B cell (primary cell): ENCODE measurements around the gene SGSM1. TPM values are rescaled to one million over a fixed set of nuclear protein-coding genes. Genes with fewer than 3 reads are reported as not detected.

Experiments used
- ATAC-seq: fragments of 200-7000 bp; cut with Tn5 transposase; one replicate; pipeline ENCODE4 v1.10.0; 2021; ENCODE audit warnings: low read depth, mild to moderate bottlenecking, moderate number of reproducible peaks, moderate library complexity
- CTCF ChIA-PET: fragments of 350-600 bp; sonication (Branson Sonifier 250); formaldehyde crosslinking; loops from one replicate; lab custom pipeline; 2021; ENCODE audit warnings: antibody characterized with exemption, inconsistent platforms; lab: Charles Lee
- POLR2A ChIA-PET: fragments of 350-600 bp; sonication (Branson Sonifier 250); formaldehyde crosslinking; loops from one replicate; lab custom pipeline; 2021; ENCODE audit warnings: antibody characterized with exemption; lab: Charles Lee
- DNase-seq: peaks from one replicate; pipeline ENCODE4 v3.0.0; 2013
- H2AFZ ChIP-seq: 2 replicates; pipeline ENCODE4 v1.6.1; 2012; ENCODE audit warnings: mild to moderate bottlenecking, low read depth, low read length; ENCODE audit not compliant: insufficient read depth, poor library complexity, severe bottlenecking
- H3K27ac ChIP-seq, 2 donors: 1 replicate in 1 of 2; 2 replicates in 1 of 2; pipeline ENCODE4 v1.5.1; 2012 to 2013; ENCODE audit warnings: low read length in 2 of 2, mild to moderate bottlenecking in 2 of 2, moderate library complexity in 1 of 2
- H3K27me3 ChIP-seq, 4 experiments: fragments of 200-600 bp in 1 of 4; sonication (generic) in 1 of 4; replicated peaks in 1 of 4; 1 replicate in 2 of 4; 2 replicates in 2 of 4; pipeline versions ENCODE4 v1.6.1 to v1.7.0; 2013 to 2016; ENCODE audit warnings: low read length in 3 of 4, mild to moderate bottlenecking in 2 of 4, mixed read lengths in 1 of 4, moderate library complexity in 1 of 4; ENCODE audit not compliant: insufficient read depth in 4 of 4, control insufficient read depth in 3 of 4; ENCODE audit errors: control extremely low read depth in 1 of 4
- H3K36me3 ChIP-seq, 2 experiments: replicated peaks in 1 of 2; 1 replicate in 1 of 2; 2 replicates in 1 of 2; pipeline versions ENCODE4 v1.6.1 to v1.7.1; 2013; ENCODE audit warnings: low read length in 1 of 2; ENCODE audit not compliant: insufficient read depth in 2 of 2, control insufficient read depth in 1 of 2; ENCODE audit errors: control extremely low read depth in 1 of 2, extremely low read depth in 1 of 2
- H3K4me1 ChIP-seq, 2 donors: fragments of 200-600 bp in 1 of 2; sonication (generic) in 1 of 2; 1 replicate in 1 of 2; 2 replicates in 1 of 2; pipeline versions ENCODE4 v1.5.1 to v1.6.1; 2013 to 2017; ENCODE audit warnings: low read length in 2 of 2; ENCODE audit not compliant: control insufficient read depth in 2 of 2, insufficient read depth in 2 of 2
- H3K4me2 ChIP-seq: replicated peaks from 2 replicates; pipeline ENCODE3; 2012; ENCODE audit warnings: mild to moderate bottlenecking, low read depth, low read length; ENCODE audit not compliant: poor library complexity, severe bottlenecking
- H3K4me3 ChIP-seq, 5 experiments: fragments of 200-600 bp in 1 of 5; sonication (generic) in 1 of 5; 1 replicate in 3 of 5; 2 replicates in 2 of 5; pipeline versions ENCODE4 v1.5.1 to v1.7.0; 2011 to 2016; ENCODE audit warnings: low read length in 4 of 5, mild to moderate bottlenecking in 4 of 5, low read depth in 2 of 5, control low read depth in 1 of 5, moderate library complexity in 1 of 5; ENCODE audit not compliant: insufficient read depth in 1 of 5; ENCODE audit errors: control extremely low read depth in 1 of 5, extremely low read depth in 1 of 5
- H3K79me2 ChIP-seq: fragments of 200-600 bp; sonication (generic); one replicate; pipeline ENCODE4 v1.6.0; 2016; ENCODE audit warnings: low read length; ENCODE audit not compliant: control insufficient read depth, insufficient read depth
- H3K9ac ChIP-seq: fragments of 200-600 bp; sonication (generic); 2 replicates; pipeline ENCODE4 v1.6.1; 2017; ENCODE audit warnings: mild to moderate bottlenecking, low read length, moderate library complexity
- H3K9me3 ChIP-seq, 3 donors: one replicate each; pipeline versions ENCODE4 v1.6.1 to v1.7.1; 2013; ENCODE audit warnings: low read length in 2 of 3; ENCODE audit not compliant: control insufficient read depth in 2 of 3, insufficient read depth in 1 of 3; ENCODE audit errors: control extremely low read depth in 1 of 3
- H4K20me1 ChIP-seq: 2 replicates; pipeline ENCODE4 v1.6.0; 2012; ENCODE audit warnings: mild to moderate bottlenecking, low read length; ENCODE audit not compliant: insufficient read depth, control insufficient read depth, poor library complexity, severe bottlenecking
- H3K27ac Mint-ChIP-seq: one replicate; pipeline ENCODE4 v1.8.0; 2021; ENCODE audit warnings: mixed read lengths
- H3K27me3 Mint-ChIP-seq: one replicate; pipeline ENCODE4 v1.8.0; 2021; ENCODE audit warnings: mixed read lengths
- H3K4me1 Mint-ChIP-seq: one replicate; pipeline ENCODE4 v1.8.0; 2021; ENCODE audit warnings: mixed read lengths
- H3K4me3 Mint-ChIP-seq: one replicate; pipeline ENCODE4 v1.8.0; 2021; ENCODE audit warnings: mixed read lengths
- H3K9me3 Mint-ChIP-seq: one replicate; pipeline ENCODE4 v1.8.0; 2022; ENCODE audit warnings: mixed read lengths; ENCODE audit not compliant: insufficient read depth
- CTCF ChIP-seq: fragments of 200-600 bp; IDR thresholded peaks from one replicate; pipeline ENCODE4 v1.8.0; 2022; ENCODE audit warnings: antibody characterized with exemption, mild to moderate bottlenecking
- EZH2 ChIP-seq: IDR thresholded peaks from 2 replicates; pipeline ENCODE4 v1.6.1; 2012; ENCODE audit warnings: borderline replicate concordance, low read depth, mild to moderate bottlenecking, moderate library complexity, low read length; ENCODE audit not compliant: insufficient read depth, poor library complexity, severe bottlenecking
- WGBS: methylation state at CpG from one replicate; pipeline ENCODE4 v1.1.5; 2013; ENCODE audit warnings: missing lambda C conversion rate; ENCODE audit not compliant: insufficient coverage; 5-methylcytosine and 5-hydroxymethylcytosine counted together
- intact Hi-C: fragments of 100-400 bp; cut with micrococcal nuclease; formaldehyde crosslinking; loops from one replicate; pipeline ENCODE4 v1.10.0; 2022
- polyA plus RNA-seq: library from polyadenylated mRNA; depleted of rRNA; stranded (reverse); fragments of >200 nt; gene quantifications from 2 replicates; pipeline ENCODE4 v1.2.3, GENCODE V29; 2012
- small RNA-seq: library from RNA; depleted of rRNA; stranded (forward); fragments of <200 nt; gene quantifications from one replicate; pipeline ENCODE3, GENCODE V24; 2012; ENCODE audit warnings: low replicate concordance, low read depth; ENCODE audit not compliant: insufficient read length
- total RNA-seq, 2 donors: library from RNA; stranded (reverse); fragments of 120-200 nt in 1 of 2; gene quantifications; 1 replicate in 1 of 2; 2 replicates in 1 of 2; pipeline versions ENCODE4 v1.2.3 to v1.2.4, GENCODE V29; 2013 to 2022

Gene SGSM1
- total and polyA plus RNA-seq, 2 donors (not counting 1 experiment from before 2014, with no cell fraction given): 0.91 to 1.3 TPM

DNA sequence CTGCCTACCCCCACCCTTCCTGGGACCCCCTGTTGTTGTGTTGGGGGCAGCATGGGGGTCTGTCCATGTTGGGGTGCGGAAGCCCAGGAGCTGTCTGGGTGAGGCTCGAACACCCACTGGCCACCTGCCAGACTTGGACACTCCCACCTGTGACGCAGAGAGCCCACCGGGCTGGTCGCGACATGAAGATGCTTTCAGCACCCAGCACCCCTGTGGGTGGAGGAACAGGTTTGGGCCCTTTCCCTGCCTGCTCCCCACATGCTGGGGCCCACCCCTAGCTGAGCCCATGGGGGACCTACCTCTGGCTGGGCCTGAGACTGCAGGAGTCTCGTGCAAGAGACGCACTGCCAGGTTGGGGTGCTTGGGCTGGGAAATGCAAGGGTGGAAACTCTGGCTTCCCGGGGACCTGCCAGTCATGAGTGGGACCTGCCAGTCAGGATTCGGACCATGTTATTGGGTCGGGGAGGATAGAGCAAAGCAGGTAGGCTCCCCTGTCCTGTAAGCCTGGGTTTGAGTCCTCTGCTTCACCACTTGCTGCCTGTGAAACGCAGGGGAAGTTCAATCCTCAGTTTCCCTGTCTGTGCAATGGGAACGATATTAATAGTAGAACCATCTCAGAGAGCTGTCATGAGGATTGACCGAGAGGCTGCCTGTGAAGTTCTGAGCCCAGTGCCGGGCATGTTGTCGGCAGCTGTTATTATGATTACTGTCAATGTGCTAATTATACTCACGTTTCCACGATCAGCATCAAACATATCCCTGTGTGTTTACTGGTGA, 170.6 kb downstream of the SGSM1 start:
- H3K4me1 ChIP-seq: no peaks in the 10 kb centered on the region
- H3K4me2 ChIP-seq: no peak overlapping the region
- H3K27me3 Mint-ChIP-seq: no peaks in the 10 kb centered on the region
- TF ChIP-seq CTCF: no peak
- no peak for TF ChIP-seq EZH2
- H3K27ac ChIP-seq: no peak overlapping the region
- ChIA-PET POLR2A (no interaction called here), CTCF (no interaction called here)
- no peaks in the 10 kb centered on the region for H3K4me1 Mint-ChIP-seq
- no peaks in the 10 kb centered on the region for H3K36me3 ChIP-seq
- 90% methylated on average over 11 of the region's 18 CpGs for WGBS
- intact Hi-C loops: no loop called here
- no peak overlapping the region for H3K4me3 Mint-ChIP-seq
- no peak overlapping the region for H3K4me3 ChIP-seq
- no peaks in the 10 kb centered on the region for H3K9me3 Mint-ChIP-seq
- no peaks in the 10 kb centered on the region for H3K27me3 ChIP-seq
- H3K27ac Mint-ChIP-seq: no peak overlapping the region
- no peak overlapping the region for H2AFZ ChIP-seq
- ATAC-seq: no peak
- no peaks in the 10 kb centered on the region for H3K9me3 ChIP-seq
- no peaks in the 10 kb centered on the region for H4K20me1 ChIP-seq
- H3K9ac ChIP-seq: no peak overlapping the region
- no peaks in the 10 kb centered on the region for H3K79me2 ChIP-seq
- no peak for DNase-seq

Small RNA genes lying within 50 kb of the gene (small RNA-seq; reads per million reads assigned to genes)
- gene RF00275: not detected

Other genes with a start within 250 kb of the SGSM1 start
- gene LRRC75B, start 213.1 kb upstream of the SGSM1 start, total RNA-seq: 1.3 TPM in 2 replicates
- 1.2 and 3.1 TPM in 2 replicates for gene LRRC75B, start 213.1 kb upstream of the SGSM1 start, polyA plus RNA-seq
- 7.8 and 10.4 TPM in 2 replicates for gene GGT1, start 203.0 kb upstream of the SGSM1 start, total RNA-seq
- gene GGT1, start 203.0 kb upstream of the SGSM1 start, polyA plus RNA-seq: 16.1 and 22.1 TPM in 2 replicates
- gene PIWIL3, start 31.5 kb upstream of the SGSM1 start, total RNA-seq: not detected in 2 replicates
- gene PIWIL3, start 31.5 kb upstream of the SGSM1 start, polyA plus RNA-seq: not detected in 2 replicates
- gene LHFPL7, start 140.5 kb downstream of the SGSM1 start, total RNA-seq: not detected in 2 replicates
- gene LHFPL7, start 140.5 kb downstream of the SGSM1 start, polyA plus RNA-seq: not detected in 2 replicates
- gene KIAA1671, start 146.5 kb downstream of the SGSM1 start, total RNA-seq: 0.02 and 0.05 TPM in 2 replicates
- gene KIAA1671, start 146.5 kb downstream of the SGSM1 start, polyA plus RNA-seq: 0.01 and 0.04 TPM in 2 replicates